PC-3 (cell line): Measurements from ENCODE around the gene SCYGR5.

Experiments
- EZH2 ChIP-seq: fragments of 300-600 bp; sonication (generic); IDR thresholded peaks from one replicate; pipeline ENCODE4 v1.6.1; 2017; ENCODE audit warnings: antibody characterized with exemption, mild to moderate bottlenecking, low read length; ENCODE audit not compliant: unreplicated experiment
- EZH2phosphoT487 ChIP-seq: fragments of 300-600 bp; sonication (generic); IDR thresholded peaks from 2 replicates; pipeline ENCODE4 v1.6.1; 2018; ENCODE audit warnings: mild to moderate bottlenecking, antibody characterized with exemption, low read length, borderline replicate concordance
- TF ChIP-seq, protein P1 (sequence below): fragments of 300-600 bp; sonication (generic); conservative IDR thresholded peaks from 2 replicates; pipeline ENCODE4 v1.5.1; 2017; ENCODE audit warnings: antibody characterized with exemption, low read depth, mild to moderate bottlenecking, low read length

DNA sequence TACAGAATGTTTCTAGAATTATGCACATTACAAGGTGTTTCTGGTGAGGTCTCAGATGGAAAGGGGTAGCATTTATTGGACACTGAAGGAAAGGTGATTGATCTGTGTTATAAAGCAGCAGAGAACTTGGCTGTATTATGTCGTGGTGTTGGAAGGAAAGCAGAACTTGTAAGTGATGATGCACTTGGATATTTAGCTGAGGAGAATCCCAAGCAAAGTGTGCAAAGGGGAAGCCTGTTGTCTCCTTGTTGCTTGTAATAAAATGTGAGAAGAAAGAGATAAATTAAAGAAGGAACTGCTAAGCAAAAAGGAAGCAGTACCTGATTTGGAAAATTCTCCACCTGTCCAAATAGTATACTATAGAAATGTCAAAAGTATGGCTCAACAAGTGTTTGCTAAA, 12.2 kb upstream of the SCYGR5 start:
- TF ChIP-seq, protein P1, sequence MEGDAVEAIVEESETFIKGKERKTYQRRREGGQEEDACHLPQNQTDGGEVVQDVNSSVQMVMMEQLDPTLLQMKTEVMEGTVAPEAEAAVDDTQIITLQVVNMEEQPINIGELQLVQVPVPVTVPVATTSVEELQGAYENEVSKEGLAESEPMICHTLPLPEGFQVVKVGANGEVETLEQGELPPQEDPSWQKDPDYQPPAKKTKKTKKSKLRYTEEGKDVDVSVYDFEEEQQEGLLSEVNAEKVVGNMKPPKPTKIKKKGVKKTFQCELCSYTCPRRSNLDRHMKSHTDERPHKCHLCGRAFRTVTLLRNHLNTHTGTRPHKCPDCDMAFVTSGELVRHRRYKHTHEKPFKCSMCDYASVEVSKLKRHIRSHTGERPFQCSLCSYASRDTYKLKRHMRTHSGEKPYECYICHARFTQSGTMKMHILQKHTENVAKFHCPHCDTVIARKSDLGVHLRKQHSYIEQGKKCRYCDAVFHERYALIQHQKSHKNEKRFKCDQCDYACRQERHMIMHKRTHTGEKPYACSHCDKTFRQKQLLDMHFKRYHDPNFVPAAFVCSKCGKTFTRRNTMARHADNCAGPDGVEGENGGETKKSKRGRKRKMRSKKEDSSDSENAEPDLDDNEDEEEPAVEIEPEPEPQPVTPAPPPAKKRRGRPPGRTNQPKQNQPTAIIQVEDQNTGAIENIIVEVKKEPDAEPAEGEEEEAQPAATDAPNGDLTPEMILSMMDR = no peak
- TF ChIP-seq EZH2phosphoT487 = no peak
- no peak for TF ChIP-seq EZH2
